Stimulated activated CD4-positive, alpha-beta T cell treated with anti-CD3 and anti-CD28 coated beads, TNF-alpha, amount 100 ng/mL, for 48 hours (primary cell): Measurements from ENCODE around the gene COBL.

Source experiments
- DNase-seq, 3 donors: peaks; one replicate each; pipeline ENCODE4 v3.0.0-alpha.2; 2020; ENCODE audit warnings: low read depth in 3 of 3

The COBL gene

GRCh38 chr7:51024867-51025266 lies 291.7 kb downstream of the COBL start:
- DNase-seq = no peak

- no peak for DNase-seq
These were observed 293.1 kb downstream of the COBL start for GRCh38 chr7:51023547-51023946.

- DNase-seq = no peak
These were observed 293.8 kb downstream of the COBL start for GRCh38 chr7:51022821-51023220.

- DNase-seq = no peak
These were observed 294.6 kb downstream of the COBL start for GRCh38 chr7:51021906-51022570.

- DNase-seq = no peak
These were observed 295.7 kb downstream of the COBL start for GRCh38 chr7:51020944-51021343.

GRCh38 chr7:51019891-51020870 lies 296.4 kb downstream of the COBL start:
- DNase-seq = no peak

- DNase-seq = no peak
These were observed 297.3 kb downstream of the COBL start for GRCh38 chr7:51019191-51019844.

GRCh38 chr7:51017576-51018535 lies 298.8 kb downstream of the COBL start:
- DNase-seq = no peak

GRCh38 chr7:51016546-51016945 lies 300.1 kb downstream of the COBL start:
- no peak for DNase-seq

GRCh38 chr7:51015581-51015980 lies 301.0 kb downstream of the COBL start:
- DNase-seq = no peak

GRCh38 chr7:51014811-51015210 lies 301.8 kb downstream of the COBL start:
- no peak for DNase-seq

- DNase-seq = no peak
These were observed 302.6 kb downstream of the COBL start for GRCh38 chr7:51013861-51014511.

- DNase-seq = no peak
These were observed 303.3 kb downstream of the COBL start for GRCh38 chr7:51013218-51013786.

GRCh38 chr7:51012569-51013217 lies 303.9 kb downstream of the COBL start:
- no peak for DNase-seq

GRCh38 chr7:51011710-51012350 lies 304.8 kb downstream of the COBL start:
- DNase-seq = no peak

GRCh38 chr7:51010534-51010933 lies 306.1 kb downstream of the COBL start:
- DNase-seq = no peak

GRCh38 chr7:51009716-51010496 lies 306.7 kb downstream of the COBL start:
- DNase-seq = no peak
